Aortic smooth muscle cell (primary cell): Measurements from ENCODE around the gene TPO. TPM values are rescaled to one million over a fixed set of nuclear protein-coding genes. Genes with fewer than 3 reads are reported as not detected.

Experiments used
- total RNA-seq: library from RNA; depleted of rRNA; stranded (reverse); fragments of >200 nt; gene quantifications from 2 replicates; pipeline ENCODE4 v1.2.3, GENCODE V29; 2014

The TPO gene
- not detected in 2 replicates for total RNA-seq

DNA sequence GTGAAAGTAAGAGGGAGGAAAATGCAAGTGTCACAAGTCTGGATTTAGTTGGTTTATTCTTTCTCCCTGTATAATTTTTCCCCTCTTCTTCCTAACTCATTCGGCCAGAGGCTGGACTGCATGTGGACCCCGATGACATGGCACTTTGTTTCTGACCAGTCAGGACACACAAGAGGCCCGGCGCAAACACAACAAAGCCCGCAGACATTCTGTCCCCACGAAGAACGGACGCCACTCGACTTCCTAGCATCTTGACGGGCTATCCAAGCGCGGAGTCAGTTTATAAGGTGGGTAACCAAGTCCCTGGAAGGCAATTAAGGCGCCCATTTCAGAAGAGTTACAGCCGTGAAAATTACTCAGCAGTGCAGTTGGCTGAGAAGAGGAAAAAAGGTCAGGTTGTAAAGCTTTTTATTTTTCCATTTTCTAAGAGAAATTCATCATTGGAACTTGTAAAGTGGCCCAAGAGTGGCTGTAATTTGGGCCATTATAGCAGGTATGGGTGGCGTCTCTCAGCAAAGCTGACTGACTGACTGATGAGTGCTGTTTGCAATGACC lies at the start of gene TPO:
TPO (plus strand) TSS at position 308 of the 555 bp plus-strand sequence. CDS start 946 bp downstream, outside the sequence.

